ENCODE measurements around the gene PTDSS2. TPM values are rescaled to one million over a fixed set of nuclear protein-coding genes. Genes with fewer than 3 reads are reported as not detected.

PTDSS2 gene
- total and polyA plus RNA-seq, 9 of the 15 experiments (the other 6 are each of a cell fraction or from before 2014, with no cell fraction given), result 0.45 to 53.9 (median 17.2) TPM

DNA sequence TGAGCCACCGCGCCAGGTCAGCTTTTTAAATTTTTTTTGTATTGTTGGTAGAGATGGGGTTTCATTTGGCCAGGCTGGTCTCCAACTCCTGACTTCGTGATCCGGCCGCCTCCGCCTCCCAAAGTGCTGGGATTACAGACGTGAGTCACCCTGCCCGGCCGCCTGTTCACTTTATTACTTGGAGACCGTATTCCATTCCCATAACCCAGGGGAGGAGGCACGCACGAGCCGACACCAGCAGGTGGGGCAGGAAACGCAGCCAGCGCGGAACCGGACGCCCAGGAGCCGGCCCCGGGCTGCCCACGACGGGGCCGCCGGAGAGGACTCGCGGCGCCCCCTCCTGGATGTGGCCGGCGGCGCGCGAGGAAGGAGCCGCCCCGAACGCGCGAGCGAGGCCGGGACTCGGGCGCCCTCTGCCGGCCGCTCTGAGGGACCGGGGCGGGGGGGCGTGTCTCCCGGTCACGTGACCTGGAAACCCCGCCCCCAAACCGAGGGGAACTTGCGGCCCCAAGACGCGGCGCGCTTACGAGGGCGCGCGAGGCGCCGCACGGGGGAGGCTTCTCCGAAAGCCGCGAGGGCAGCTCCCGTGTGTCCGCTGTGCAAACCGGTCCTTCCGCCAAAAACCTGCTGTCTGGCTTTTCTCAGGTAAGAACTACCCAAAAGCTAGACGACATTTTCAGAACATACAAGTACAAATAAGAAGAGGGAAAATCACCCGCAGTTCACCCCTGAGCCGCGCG is 68.6 kb downstream of the PTDSS2 start (continued):
- peak; percentile 99 for TF ChIP-seq TOE1 (IDR thresholded peaks at IDR 0.05; ENCODE audit: borderline replicate concordance)
- TF ChIP-seq TOE1 (CRISPR knock-in tag; IDR thresholded peaks at IDR 0.05; ENCODE audit: borderline replicate concordance, low read depth), result no peak
- TF ChIP-seq RHOXF2B (CRISPR knock-in tag; conservative IDR thresholded peaks at IDR 0.05), result peak; percentile 8; the same call in 1 of the 2 replicates
- TF ChIP-seq ZNF586 (CRISPR knock-in tag; conservative IDR thresholded peaks at IDR 0.05), result no peak
- peak; percentile 91 for TF ChIP-seq STAG1 (CRISPR knock-in tag; IDR thresholded peaks at IDR 0.05; ENCODE audit: borderline replicate concordance)
- no peak for TF ChIP-seq BRCA1 (IDR thresholded peaks at IDR 0.05)
- no peak for TF ChIP-seq BRCA1 (CRISPR knock-in tag; IDR thresholded peaks at IDR 0.05)
- TF ChIP-seq TCF3 (CRISPR knock-in tag; IDR thresholded peaks at IDR 0.05), result peak; percentile 34; the same call in 1 of the 2 replicates
- TF ChIP-seq, protein P1, sequence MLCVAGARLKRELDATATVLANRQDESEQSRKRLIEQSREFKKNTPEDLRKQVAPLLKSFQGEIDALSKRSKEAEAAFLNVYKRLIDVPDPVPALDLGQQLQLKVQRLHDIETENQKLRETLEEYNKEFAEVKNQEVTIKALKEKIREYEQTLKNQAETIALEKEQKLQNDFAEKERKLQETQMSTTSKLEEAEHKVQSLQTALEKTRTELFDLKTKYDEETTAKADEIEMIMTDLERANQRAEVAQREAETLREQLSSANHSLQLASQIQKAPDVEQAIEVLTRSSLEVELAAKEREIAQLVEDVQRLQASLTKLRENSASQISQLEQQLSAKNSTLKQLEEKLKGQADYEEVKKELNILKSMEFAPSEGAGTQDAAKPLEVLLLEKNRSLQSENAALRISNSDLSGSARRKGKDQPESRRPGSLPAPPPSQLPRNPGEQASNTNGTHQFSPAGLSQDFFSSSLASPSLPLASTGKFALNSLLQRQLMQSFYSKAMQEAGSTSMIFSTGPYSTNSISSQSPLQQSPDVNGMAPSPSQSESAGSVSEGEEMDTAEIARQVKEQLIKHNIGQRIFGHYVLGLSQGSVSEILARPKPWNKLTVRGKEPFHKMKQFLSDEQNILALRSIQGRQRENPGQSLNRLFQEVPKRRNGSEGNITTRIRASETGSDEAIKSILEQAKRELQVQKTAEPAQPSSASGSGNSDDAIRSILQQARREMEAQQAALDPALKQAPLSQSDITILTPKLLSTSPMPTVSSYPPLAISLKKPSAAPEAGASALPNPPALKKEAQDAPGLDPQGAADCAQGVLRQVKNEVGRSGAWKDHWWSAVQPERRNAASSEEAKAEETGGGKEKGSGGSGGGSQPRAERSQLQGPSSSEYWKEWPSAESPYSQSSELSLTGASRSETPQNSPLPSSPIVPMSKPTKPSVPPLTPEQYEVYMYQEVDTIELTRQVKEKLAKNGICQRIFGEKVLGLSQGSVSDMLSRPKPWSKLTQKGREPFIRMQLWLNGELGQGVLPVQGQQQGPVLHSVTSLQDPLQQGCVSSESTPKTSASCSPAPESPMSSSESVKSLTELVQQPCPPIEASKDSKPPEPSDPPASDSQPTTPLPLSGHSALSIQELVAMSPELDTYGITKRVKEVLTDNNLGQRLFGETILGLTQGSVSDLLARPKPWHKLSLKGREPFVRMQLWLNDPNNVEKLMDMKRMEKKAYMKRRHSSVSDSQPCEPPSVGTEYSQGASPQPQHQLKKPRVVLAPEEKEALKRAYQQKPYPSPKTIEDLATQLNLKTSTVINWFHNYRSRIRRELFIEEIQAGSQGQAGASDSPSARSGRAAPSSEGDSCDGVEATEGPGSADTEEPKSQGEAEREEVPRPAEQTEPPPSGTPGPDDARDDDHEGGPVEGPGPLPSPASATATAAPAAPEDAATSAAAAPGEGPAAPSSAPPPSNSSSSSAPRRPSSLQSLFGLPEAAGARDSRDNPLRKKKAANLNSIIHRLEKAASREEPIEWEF (CRISPR knock-in tag; IDR thresholded peaks at IDR 0.05), result no peak
- TF ChIP-seq PURB (CRISPR knock-in tag; IDR thresholded peaks at IDR 0.05; ENCODE audit: low read depth), result no peak
- no peak for TF ChIP-seq NFATC3 (IDR thresholded peaks at IDR 0.05)
- peak; percentile 96 for TF ChIP-seq GATAD2B (IDR thresholded peaks at IDR 0.05; ENCODE audit: borderline replicate concordance)
- no peak for TF ChIP-seq RFX1 (IDR thresholded peaks at IDR 0.05)
- TF ChIP-seq ZNF696 (CRISPR knock-in tag; conservative IDR thresholded peaks at IDR 0.05), result no peak
- TF ChIP-seq NBN (IDR thresholded peaks at IDR 0.05; ENCODE audit: low read depth), result no peak
- TF ChIP-seq SMARCB1 (IDR thresholded peaks at IDR 0.05; ENCODE audit: insufficient read length, low read depth), result no peak
- TF ChIP-seq, protein P2, sequence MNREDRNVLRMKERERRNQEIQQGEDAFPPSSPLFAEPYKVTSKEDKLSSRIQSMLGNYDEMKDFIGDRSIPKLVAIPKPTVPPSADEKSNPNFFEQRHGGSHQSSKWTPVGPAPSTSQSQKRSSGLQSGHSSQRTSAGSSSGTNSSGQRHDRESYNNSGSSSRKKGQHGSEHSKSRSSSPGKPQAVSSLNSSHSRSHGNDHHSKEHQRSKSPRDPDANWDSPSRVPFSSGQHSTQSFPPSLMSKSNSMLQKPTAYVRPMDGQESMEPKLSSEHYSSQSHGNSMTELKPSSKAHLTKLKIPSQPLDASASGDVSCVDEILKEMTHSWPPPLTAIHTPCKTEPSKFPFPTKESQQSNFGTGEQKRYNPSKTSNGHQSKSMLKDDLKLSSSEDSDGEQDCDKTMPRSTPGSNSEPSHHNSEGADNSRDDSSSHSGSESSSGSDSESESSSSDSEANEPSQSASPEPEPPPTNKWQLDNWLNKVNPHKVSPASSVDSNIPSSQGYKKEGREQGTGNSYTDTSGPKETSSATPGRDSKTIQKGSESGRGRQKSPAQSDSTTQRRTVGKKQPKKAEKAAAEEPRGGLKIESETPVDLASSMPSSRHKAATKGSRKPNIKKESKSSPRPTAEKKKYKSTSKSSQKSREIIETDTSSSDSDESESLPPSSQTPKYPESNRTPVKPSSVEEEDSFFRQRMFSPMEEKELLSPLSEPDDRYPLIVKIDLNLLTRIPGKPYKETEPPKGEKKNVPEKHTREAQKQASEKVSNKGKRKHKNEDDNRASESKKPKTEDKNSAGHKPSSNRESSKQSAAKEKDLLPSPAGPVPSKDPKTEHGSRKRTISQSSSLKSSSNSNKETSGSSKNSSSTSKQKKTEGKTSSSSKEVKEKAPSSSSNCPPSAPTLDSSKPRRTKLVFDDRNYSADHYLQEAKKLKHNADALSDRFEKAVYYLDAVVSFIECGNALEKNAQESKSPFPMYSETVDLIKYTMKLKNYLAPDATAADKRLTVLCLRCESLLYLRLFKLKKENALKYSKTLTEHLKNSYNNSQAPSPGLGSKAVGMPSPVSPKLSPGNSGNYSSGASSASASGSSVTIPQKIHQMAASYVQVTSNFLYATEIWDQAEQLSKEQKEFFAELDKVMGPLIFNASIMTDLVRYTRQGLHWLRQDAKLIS (CRISPR knock-in tag; IDR thresholded peaks at IDR 0.05), result peak; percentile 27; the same call in 1 of the 2 replicates
- TF ChIP-seq HNRNPLL (IDR thresholded peaks at IDR 0.05; ENCODE audit: low read depth, low read length, poor library complexity, severe bottlenecking), result peak; percentile 54
- TF ChIP-seq, protein P3, sequence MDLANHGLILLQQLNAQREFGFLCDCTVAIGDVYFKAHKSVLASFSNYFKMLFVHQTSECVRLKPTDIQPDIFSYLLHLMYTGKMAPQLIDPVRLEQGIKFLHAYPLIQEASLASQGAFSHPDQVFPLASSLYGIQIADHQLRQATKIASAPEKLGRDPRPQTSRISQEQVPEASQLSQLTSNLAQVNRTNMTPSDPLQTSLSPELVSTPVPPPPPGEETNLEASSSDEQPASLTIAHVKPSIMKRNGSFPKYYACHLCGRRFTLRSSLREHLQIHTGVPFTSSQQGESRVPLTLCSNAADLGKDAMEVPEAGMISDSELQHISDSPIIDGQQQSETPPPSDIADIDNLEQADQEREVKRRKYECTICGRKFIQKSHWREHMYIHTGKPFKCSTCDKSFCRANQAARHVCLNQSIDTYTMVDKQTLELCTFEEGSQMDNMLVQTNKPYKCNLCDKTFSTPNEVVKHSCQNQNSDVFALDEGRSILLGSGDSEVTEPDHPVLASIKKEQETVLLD (IDR thresholded peaks at IDR 0.05), result peak; percentile 55; the same call in 1 of the 2 replicates
